Fibroblast of mammary gland (primary cell): ENCODE results near the gene GABRB1.

Experiments used
- DNase-seq: peaks from one replicate; pipeline ENCODE4 v3.0.0-alpha.2; 2010; ENCODE audit warnings: low read depth
- H3K4me3 ChIP-seq: 2 replicates; pipeline ENCODE4 v1.5.1; 2011; ENCODE audit warnings: low read depth, mild to moderate bottlenecking, low read length, moderate library complexity; ENCODE audit not compliant: control insufficient read depth
- CTCF ChIP-seq: conservative IDR thresholded peaks from 2 replicates; pipeline ENCODE4 v1.5.1; 2011; ENCODE audit warnings: low read depth, low read length, inconsistent platforms; ENCODE audit not compliant: control insufficient read depth, insufficient read depth

GABRB1 gene

GRCh38 chr4:47312170-47312569, 280.8 kb downstream of the GABRB1 start:
- no peak for DNase-seq
- TF ChIP-seq CTCF, result no peak

DNA sequence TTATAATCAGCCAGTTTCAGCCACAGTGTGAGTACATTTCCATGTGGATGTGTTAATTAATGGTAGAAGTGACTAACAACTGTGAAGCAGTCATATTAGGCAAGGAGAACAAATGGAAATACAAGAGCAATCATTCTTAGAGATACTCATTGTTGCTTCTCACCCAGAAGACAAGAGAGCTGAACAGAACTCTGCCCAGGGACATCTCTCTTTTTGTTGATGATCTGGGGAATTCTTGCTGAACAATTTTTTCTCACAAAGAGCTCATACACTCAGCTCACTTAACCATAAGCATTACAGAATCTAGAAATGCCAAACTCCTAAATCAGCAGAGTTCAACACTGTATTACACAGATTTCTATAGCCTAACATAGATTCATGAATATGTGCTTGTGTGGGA, 282.0 kb downstream of the GABRB1 start:
- DNase-seq, result no peak
- H3K4me3 ChIP-seq, result no peak overlapping the region
- no peak for TF ChIP-seq CTCF

More at GRCh38 chr4:47312170-47312569, 280.8 kb downstream of the GABRB1 start:
- no peak overlapping the region for H3K4me3 ChIP-seq

DNA sequence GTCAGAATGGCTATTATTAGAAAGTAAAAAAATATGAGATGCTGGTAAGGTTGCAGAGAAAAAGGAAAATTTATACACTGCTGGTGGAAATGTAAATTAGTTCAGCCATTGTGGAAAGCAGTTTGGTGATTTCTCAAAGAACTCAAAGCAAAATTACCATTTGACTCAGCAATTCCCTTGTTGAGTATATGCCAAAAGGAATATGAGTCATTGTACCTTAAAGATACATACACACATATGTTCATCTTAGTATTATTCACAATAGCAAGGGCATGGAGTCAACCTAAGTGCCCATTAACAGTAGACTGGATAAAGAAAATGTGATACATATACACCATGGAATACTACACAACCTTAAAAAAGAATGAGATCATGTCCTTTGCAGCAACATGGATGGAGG, 284.0 kb downstream of the GABRB1 start:
- DNase-seq, result peak; percentile 72
- H3K4me3 ChIP-seq, result no peak overlapping the region
- TF ChIP-seq CTCF, result no peak

GRCh38 chr4:47326025-47326424, 294.7 kb downstream of the GABRB1 start:
- TF ChIP-seq CTCF, result no peak
- no peak overlapping the region for H3K4me3 ChIP-seq
- DNase-seq, result no peak

- H3K4me3 ChIP-seq, result no peak overlapping the region
- no peak for TF ChIP-seq CTCF
- no peak for DNase-seq
Measured at GRCh38 chr4:47330866-47331265, 299.5 kb downstream of the GABRB1 start.

DNA sequence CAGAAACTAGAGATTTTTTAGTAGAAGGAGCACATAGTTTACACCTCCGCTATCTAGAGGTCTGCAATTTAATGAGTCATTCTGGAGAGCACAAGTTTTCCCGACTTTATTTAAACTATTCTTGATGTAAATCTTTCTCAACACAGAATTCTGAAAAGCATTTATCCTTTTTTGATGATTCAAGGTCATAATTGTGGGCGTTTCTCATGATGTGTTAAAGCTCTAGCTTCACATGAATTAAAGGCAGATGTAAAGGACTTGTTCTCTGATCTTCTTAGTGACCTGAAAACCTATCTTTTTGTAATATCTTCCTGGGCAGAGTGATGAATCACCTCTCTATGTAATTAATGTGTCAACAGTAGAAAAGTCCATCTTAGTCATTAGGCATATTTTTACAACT, 303.3 kb downstream of the GABRB1 start:
- no peak overlapping the region for H3K4me3 ChIP-seq
- TF ChIP-seq CTCF, result no peak
- no peak for DNase-seq

- no peak for DNase-seq
- no peak for TF ChIP-seq CTCF
Measured at GRCh38 chr4:47337893-47338292, 306.5 kb downstream of the GABRB1 start.

More at GRCh38 chr4:47337893-47338292, 306.5 kb downstream of the GABRB1 start:
- no peak overlapping the region for H3K4me3 ChIP-seq
